SK-N-SH treated with all-trans-retinoic acid at 6 μM for 48 hours (cell line): ENCODE results near the gene PTCH1.

Experiments used
- ATAC-seq: fragments of 200-7000 bp; cut with Tn5 transposase; 3 replicates; pipeline ENCODE4 v1.9.1; 2020; ENCODE audit warnings: mild to moderate bottlenecking, moderate library complexity
- ARNTL ChIP-seq: fragments of 450-650 bp; formaldehyde crosslinking; IDR thresholded peaks from 2 replicates; pipeline ENCODE4 v1.5.0; 2020; ENCODE audit warnings: low read depth, mild to moderate bottlenecking, moderate library complexity, borderline replicate concordance
- BACH2 ChIP-seq: fragments of 250-450 bp; sonication (Bioruptor Pico); IDR thresholded peaks from 2 replicates; pipeline ENCODE4 v1.9.0; 2021; ENCODE audit warnings: mild to moderate bottlenecking, borderline replicate concordance
- CSDC2 ChIP-seq: fragments of 250-450 bp; sonication (Bioruptor Pico); IDR thresholded peaks from 2 replicates; pipeline ENCODE4 v1.5.0; 2020; ENCODE audit warnings: mild to moderate bottlenecking, moderate library complexity
- ESRRG ChIP-seq: fragments of 250-450 bp; sonication (Bioruptor Pico); IDR thresholded peaks from 2 replicates; pipeline ENCODE4 v1.6.1; 2021; ENCODE audit warnings: mild to moderate bottlenecking
- GLIS3 ChIP-seq: fragments of 250-450 bp; sonication (Bioruptor Pico); IDR thresholded peaks from 2 replicates; pipeline ENCODE4 v1.5.0; 2020; ENCODE audit warnings: mild to moderate bottlenecking, moderate library complexity
- ISL1 ChIP-seq: fragments of 250-450 bp; sonication (Bioruptor Pico); IDR thresholded peaks from 2 replicates; pipeline ENCODE4 v2.1.2; 2022; ENCODE audit warnings: mild to moderate bottlenecking, moderate library complexity
- OSR1 ChIP-seq: fragments of 250-450 bp; sonication (Bioruptor Pico); IDR thresholded peaks from 2 replicates; pipeline ENCODE4 v1.8.0; 2022; ENCODE audit warnings: moderate library complexity, mild to moderate bottlenecking, inconsistent platforms
- PPARA ChIP-seq: fragments of 250-450 bp; sonication (Bioruptor Pico); IDR thresholded peaks from 2 replicates; pipeline ENCODE4 v1.5.0; 2020; ENCODE audit warnings: mild to moderate bottlenecking, borderline replicate concordance
- RARB ChIP-seq: fragments of 250-450 bp; sonication (Bioruptor Pico); IDR thresholded peaks from 2 replicates; pipeline ENCODE4 v1.8.0; 2021; ENCODE audit warnings: mild to moderate bottlenecking, moderate library complexity
- TCF4 ChIP-seq: fragments of 250-450 bp; sonication (Bioruptor Pico); IDR thresholded peaks from 2 replicates; pipeline ENCODE4 v1.8.0; 2021; ENCODE audit warnings: mild to moderate bottlenecking, moderate library complexity, borderline replicate concordance
- TOX ChIP-seq: fragments of 250-450 bp; sonication (Bioruptor Pico); IDR thresholded peaks from 2 replicates; pipeline ENCODE4 v1.8.0; 2021; ENCODE audit warnings: mild to moderate bottlenecking, moderate library complexity, borderline replicate concordance
- ZC3H10 ChIP-seq: fragments of 250-450 bp; sonication (Bioruptor Pico); IDR thresholded peaks from 2 replicates; pipeline ENCODE4 v1.5.1; 2021; ENCODE audit warnings: mild to moderate bottlenecking, moderate library complexity
- ZFP3 ChIP-seq: fragments of 250-450 bp; sonication (Bioruptor Pico); IDR thresholded peaks from 2 replicates; pipeline ENCODE4 v1.5.0; 2020; ENCODE audit warnings: mild to moderate bottlenecking, moderate library complexity
- ZFP30 ChIP-seq: fragments of 450-650 bp; formaldehyde crosslinking; IDR thresholded peaks from 2 replicates; pipeline ENCODE4 v1.5.0; 2022; ENCODE audit warnings: mild to moderate bottlenecking, moderate library complexity
- ZNF565 ChIP-seq: fragments of 450-650 bp; formaldehyde crosslinking; conservative IDR thresholded peaks from 2 replicates; pipeline ENCODE4 v1.5.0; 2020; ENCODE audit warnings: low read depth, mild to moderate bottlenecking, moderate library complexity
- ZNF70 ChIP-seq: fragments of 450-650 bp; formaldehyde crosslinking; IDR thresholded peaks from 2 replicates; pipeline ENCODE4 v1.5.0; 2020; ENCODE audit warnings: mild to moderate bottlenecking, moderate library complexity
- ZNF8 ChIP-seq: fragments of 450-650 bp; formaldehyde crosslinking; IDR thresholded peaks from 2 replicates; pipeline ENCODE4 v1.5.0; 2020; ENCODE audit warnings: mild to moderate bottlenecking, moderate library complexity
- TF ChIP-seq, protein P1 (sequence below): fragments of 250-450 bp; sonication (Bioruptor Pico); IDR thresholded peaks from 2 replicates; pipeline ENCODE4 v1.5.0; 2020; ENCODE audit warnings: mild to moderate bottlenecking, moderate library complexity
- TF ChIP-seq, protein P2 (sequence below): fragments of 250-450 bp; sonication (Bioruptor Pico); IDR thresholded peaks from 2 replicates; pipeline ENCODE4 v1.5.1; 2020; ENCODE audit warnings: low read depth, mild to moderate bottlenecking, moderate library complexity
- TF ChIP-seq, protein P3 (sequence below): fragments of 250-450 bp; sonication (Bioruptor Pico); IDR thresholded peaks from 2 replicates; pipeline ENCODE4 v1.8.0; 2021; ENCODE audit warnings: low read depth, mild to moderate bottlenecking, moderate library complexity, borderline replicate concordance
- TF ChIP-seq, protein P4 (sequence below): fragments of 250-450 bp; sonication (Bioruptor Pico); IDR thresholded peaks from 2 replicates; pipeline ENCODE4 v1.5.1; 2021; ENCODE audit warnings: mild to moderate bottlenecking, moderate library complexity

The PTCH1 gene

DNA sequence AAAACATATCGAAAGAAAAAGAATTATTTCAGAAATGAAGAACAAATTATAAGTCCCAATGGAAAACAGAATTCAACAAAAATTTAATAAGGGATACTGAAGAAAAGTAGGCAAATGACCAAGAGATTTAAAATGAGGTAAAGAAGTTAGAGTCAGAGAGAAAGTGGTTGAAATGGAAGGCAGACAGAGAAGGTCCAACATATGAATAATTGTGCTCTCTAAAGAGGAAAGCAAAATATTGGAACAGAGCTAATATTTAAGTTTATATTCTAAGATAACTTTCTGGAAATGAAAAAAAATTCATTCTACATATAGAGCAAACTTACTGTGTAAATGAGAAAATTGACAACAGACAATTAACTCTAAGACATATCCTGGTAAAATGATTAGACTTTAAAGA lies 94.1 kb downstream of the PTCH1 start:
- ATAC-seq: no peak
- TF ChIP-seq ZC3H10 (CRISPR knock-in tag): no peak
- TF ChIP-seq ZNF70: no peak
- TF ChIP-seq PPARA (CRISPR knock-in tag): no peak
- TF ChIP-seq ESRRG (CRISPR knock-in tag): no peak
- no peak for TF ChIP-seq ZNF8 (CRISPR knock-in tag)
- TF ChIP-seq, all 23 proteins: peak for 0

DNA sequence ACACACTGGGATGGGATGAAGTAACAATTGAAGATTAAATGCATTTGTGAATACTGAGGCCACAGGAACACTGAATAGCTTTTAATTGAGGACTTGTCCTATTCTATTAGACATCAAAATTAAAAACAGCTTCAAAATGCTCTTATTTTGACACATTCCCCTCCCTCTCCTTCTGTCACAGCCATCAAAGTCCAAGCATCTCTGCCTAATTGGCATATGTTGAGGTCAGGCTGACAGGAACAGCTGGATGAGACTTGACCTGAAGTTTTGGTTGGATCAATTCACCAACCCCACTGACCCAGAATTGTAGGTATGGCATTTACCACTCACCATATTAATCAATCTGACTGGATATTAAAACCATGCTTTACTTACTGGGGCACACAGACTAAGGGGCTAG lies 96.3 kb downstream of the PTCH1 start:
- no peak for ATAC-seq
- TF ChIP-seq ZFP30 (CRISPR knock-in tag) (no peak), ZNF70 (no peak), ZFP3 (no peak), TOX (CRISPR knock-in tag) (no peak), TCF4 (CRISPR knock-in tag) (no peak)

DNA sequence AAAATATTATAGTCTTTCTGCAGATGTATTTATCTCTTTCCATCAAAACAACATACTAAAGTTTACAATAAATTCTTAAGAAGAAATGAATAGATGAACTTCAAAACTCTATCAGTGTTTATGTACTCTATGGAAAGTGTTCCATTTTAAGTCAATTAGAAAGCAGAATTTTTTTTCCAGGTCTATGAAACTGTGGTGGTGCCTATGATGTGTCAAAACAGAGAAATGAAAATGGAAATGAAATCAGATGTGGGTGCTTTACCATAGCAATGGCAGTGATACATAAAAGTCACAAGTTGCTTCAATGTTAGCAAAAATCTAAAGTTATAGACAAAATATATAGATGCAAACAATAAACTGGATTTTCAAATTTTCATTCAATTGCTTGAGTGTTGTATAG lies 97.3 kb downstream of the PTCH1 start:
- TF ChIP-seq, protein P1, sequence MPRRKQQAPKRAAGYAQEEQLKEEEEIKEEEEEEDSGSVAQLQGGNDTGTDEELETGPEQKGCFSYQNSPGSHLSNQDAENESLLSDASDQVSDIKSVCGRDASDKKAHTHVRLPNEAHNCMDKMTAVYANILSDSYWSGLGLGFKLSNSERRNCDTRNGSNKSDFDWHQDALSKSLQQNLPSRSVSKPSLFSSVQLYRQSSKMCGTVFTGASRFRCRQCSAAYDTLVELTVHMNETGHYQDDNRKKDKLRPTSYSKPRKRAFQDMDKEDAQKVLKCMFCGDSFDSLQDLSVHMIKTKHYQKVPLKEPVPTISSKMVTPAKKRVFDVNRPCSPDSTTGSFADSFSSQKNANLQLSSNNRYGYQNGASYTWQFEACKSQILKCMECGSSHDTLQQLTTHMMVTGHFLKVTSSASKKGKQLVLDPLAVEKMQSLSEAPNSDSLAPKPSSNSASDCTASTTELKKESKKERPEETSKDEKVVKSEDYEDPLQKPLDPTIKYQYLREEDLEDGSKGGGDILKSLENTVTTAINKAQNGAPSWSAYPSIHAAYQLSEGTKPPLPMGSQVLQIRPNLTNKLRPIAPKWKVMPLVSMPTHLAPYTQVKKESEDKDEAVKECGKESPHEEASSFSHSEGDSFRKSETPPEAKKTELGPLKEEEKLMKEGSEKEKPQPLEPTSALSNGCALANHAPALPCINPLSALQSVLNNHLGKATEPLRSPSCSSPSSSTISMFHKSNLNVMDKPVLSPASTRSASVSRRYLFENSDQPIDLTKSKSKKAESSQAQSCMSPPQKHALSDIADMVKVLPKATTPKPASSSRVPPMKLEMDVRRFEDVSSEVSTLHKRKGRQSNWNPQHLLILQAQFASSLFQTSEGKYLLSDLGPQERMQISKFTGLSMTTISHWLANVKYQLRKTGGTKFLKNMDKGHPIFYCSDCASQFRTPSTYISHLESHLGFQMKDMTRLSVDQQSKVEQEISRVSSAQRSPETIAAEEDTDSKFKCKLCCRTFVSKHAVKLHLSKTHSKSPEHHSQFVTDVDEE: no peak
- no peak for TF ChIP-seq OSR1 (CRISPR knock-in tag)
- ATAC-seq: no peak

DNA sequence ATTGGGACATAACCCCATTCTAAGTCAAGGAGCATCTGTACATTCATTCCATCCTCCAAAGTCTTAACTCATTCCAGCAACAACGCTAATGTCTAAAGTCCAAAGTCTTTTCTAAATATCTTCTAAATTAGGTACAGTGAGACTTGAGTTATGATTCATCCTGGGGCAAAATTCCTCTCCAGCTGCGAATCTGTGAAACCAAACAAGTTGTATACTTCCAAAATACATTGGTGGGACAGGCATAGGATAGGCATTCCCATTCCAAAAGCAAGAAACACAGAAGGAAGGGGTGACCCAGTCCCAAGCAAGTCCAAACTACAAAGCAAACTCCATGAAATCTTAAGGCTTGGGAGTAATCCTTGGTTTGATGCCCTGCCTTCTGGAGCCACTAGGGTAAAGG lies 101.6 kb downstream of the PTCH1 start:
- TF ChIP-seq, protein P2, sequence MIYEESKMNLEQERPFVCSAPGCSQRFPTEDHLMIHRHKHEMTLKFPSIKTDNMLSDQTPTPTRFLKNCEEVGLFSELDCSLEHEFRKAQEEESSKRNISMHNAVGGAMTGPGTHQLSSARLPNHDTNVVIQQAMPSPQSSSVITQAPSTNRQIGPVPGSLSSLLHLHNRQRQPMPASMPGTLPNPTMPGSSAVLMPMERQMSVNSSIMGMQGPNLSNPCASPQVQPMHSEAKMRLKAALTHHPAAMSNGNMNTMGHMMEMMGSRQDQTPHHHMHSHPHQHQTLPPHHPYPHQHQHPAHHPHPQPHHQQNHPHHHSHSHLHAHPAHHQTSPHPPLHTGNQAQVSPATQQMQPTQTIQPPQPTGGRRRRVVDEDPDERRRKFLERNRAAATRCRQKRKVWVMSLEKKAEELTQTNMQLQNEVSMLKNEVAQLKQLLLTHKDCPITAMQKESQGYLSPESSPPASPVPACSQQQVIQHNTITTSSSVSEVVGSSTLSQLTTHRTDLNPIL (CRISPR knock-in tag): no peak
- TF ChIP-seq CSDC2 (CRISPR knock-in tag): no peak
- TF ChIP-seq BACH2 (CRISPR knock-in tag): no peak
- TF ChIP-seq, protein P3, sequence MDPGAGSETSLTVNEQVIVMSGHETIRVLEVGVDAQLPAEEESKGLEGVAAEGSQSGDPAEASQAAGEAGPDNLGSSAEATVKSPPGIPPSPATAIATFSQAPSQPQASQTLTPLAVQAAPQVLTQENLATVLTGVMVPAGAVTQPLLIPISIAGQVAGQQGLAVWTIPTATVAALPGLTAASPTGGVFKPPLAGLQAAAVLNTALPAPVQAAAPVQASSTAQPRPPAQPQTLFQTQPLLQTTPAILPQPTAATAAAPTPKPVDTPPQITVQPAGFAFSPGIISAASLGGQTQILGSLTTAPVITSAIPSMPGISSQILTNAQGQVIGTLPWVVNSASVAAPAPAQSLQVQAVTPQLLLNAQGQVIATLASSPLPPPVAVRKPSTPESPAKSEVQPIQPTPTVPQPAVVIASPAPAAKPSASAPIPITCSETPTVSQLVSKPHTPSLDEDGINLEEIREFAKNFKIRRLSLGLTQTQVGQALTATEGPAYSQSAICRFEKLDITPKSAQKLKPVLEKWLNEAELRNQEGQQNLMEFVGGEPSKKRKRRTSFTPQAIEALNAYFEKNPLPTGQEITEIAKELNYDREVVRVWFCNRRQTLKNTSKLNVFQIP (CRISPR knock-in tag): no peak
- no peak for TF ChIP-seq ZFP3
- no peak for TF ChIP-seq ARNTL
- TF ChIP-seq, protein P1: no peak
- no peak for TF ChIP-seq ZNF8 (CRISPR knock-in tag)
- no peak for TF ChIP-seq ZFP30 (CRISPR knock-in tag)
- no peak for TF ChIP-seq RARB (CRISPR knock-in tag)
- no peak for TF ChIP-seq TCF4 (CRISPR knock-in tag)
- ATAC-seq: no peak

DNA sequence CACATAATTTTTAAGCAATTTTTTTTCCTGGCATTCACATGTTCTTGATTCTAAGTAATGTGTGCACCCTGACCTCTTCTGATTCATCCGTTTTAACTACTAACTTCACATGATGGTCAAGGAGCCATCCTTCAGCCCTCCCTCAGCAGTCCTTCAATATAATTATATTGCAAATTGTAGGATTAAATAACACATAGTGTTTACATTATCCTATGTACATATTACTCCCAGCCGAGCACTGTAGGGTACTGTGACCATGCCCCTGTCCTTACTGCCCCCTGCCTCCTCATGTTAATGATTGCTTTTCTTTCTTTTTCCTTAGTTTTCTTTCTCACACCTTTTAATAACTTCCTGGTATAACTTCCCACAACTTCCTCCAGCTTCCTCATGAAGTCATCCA lies 103.0 kb downstream of the PTCH1 start:
- no peak for TF ChIP-seq ARNTL
- no peak for TF ChIP-seq PPARA (CRISPR knock-in tag)
- TF ChIP-seq, protein P1: no peak
- TF ChIP-seq ZNF8 (CRISPR knock-in tag): no peak
- TF ChIP-seq ZFP30 (CRISPR knock-in tag): no peak
- TF ChIP-seq, protein P4, sequence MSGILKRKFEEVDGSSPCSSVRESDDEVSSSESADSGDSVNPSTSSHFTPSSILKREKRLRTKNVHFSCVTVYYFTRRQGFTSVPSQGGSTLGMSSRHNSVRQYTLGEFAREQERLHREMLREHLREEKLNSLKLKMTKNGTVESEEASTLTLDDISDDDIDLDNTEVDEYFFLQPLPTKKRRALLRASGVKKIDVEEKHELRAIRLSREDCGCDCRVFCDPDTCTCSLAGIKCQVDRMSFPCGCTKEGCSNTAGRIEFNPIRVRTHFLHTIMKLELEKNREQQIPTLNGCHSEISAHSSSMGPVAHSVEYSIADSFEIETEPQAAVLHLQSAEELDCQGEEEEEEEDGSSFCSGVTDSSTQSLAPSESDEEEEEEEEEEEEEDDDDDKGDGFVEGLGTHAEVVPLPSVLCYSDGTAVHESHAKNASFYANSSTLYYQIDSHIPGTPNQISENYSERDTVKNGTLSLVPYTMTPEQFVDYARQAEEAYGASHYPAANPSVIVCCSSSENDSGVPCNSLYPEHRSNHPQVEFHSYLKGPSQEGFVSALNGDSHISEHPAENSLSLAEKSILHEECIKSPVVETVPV (CRISPR knock-in tag): no peak
- TF ChIP-seq ZC3H10 (CRISPR knock-in tag): no peak
- no peak for TF ChIP-seq GLIS3
- no peak for TF ChIP-seq ISL1 (CRISPR knock-in tag)
- no peak for TF ChIP-seq ZNF70
- no peak for TF ChIP-seq ZFP3
- no peak for TF ChIP-seq ZNF565 (CRISPR knock-in tag)

More for the DNA sequence above, 103.0 kb downstream of the PTCH1 start:
- ATAC-seq: no peak
